ENCODE data around the gene TRMT44. TPM values are rescaled to one million over a fixed set of nuclear protein-coding genes. Genes with fewer than 3 reads are reported as not detected.

The TRMT44 gene
- total RNA-seq, 4 donors from 2014 or later: 9.1 to 37.1 (median 22.5) TPM

- no peak for TF ChIP-seq CTCF (IDR thresholded peaks at IDR 0.05; ENCODE audit: low read depth)
These were observed 12.1 kb upstream of the TRMT44 start for GRCh38 chr4:8428288-8429097.

- TF ChIP-seq CTCF (IDR thresholded peaks at IDR 0.05; ENCODE audit: low read depth): no peak
These were observed 9.0 kb upstream of the TRMT44 start for GRCh38 chr4:8431553-8431952.

- TF ChIP-seq CTCF (IDR thresholded peaks at IDR 0.05; ENCODE audit: low read depth): no peak
These were observed 7.4 kb upstream of the TRMT44 start for GRCh38 chr4:8433136-8433535.

GRCh38 chr4:8434251-8435073 lies 6.1 kb upstream of the TRMT44 start:
- no peak for TF ChIP-seq CTCF (IDR thresholded peaks at IDR 0.05; ENCODE audit: low read depth)

- no peak for TF ChIP-seq CTCF (IDR thresholded peaks at IDR 0.05; ENCODE audit: low read depth)
These were observed 4.9 kb upstream of the TRMT44 start for GRCh38 chr4:8435656-8436121.

- TF ChIP-seq CTCF (IDR thresholded peaks at IDR 0.05; ENCODE audit: low read depth): no peak
These were observed 3.3 kb upstream of the TRMT44 start for GRCh38 chr4:8437281-8437680.

- TF ChIP-seq CTCF (IDR thresholded peaks at IDR 0.05; ENCODE audit: low read depth): no peak
These were observed 1.8 kb upstream of the TRMT44 start for GRCh38 chr4:8438743-8439142.
